OCI-LY7 (cell line): Measurements from ENCODE around the gene NUDT22. TPM values are rescaled to one million over a fixed set of nuclear protein-coding genes. Genes with fewer than 3 reads are reported as not detected.

Experiments
- BruUV-seq: library from RNA; stranded (reverse); fragments of 400-500 nt; replicated peaks from 2 replicates; lab custom pipeline; 2021; lab: Mats Ljungman, UMichigan
- CTCF ChIA-PET: fragments of 300-600 bp; sonication (Branson Sonifier 250); formaldehyde crosslinking; loops from one replicate; lab custom pipeline; 2022; ENCODE audit warnings: antibody characterized with exemption; ENCODE audit not compliant: unreplicated experiment; lab: Charles Lee
- POLR2A ChIA-PET: fragments of 300-600 bp; sonication (Branson Sonifier 250); formaldehyde crosslinking; loops from one replicate; lab custom pipeline; 2022; ENCODE audit warnings: antibody characterized with exemption; lab: Charles Lee
- DNase-seq: peaks from one replicate; pipeline ENCODE4 v3.0.0-alpha.2; 2015; ENCODE audit warnings: low spot score
- H2AFZ ChIP-seq: fragments of 200-600 bp; sonication (generic), shearing (Covaris generic); 2 replicates; pipeline ENCODE4 v1.6.1; 2014; ENCODE audit warnings: mild to moderate bottlenecking, antibody characterized with exemption, low read length, moderate library complexity
- H3K27ac ChIP-seq: fragments of 200-600 bp; sonication (generic); 2 replicates; pipeline ENCODE4 v1.5.1; 2014; ENCODE audit warnings: mixed run types, low read depth, mild to moderate bottlenecking, moderate library complexity, low read length, inconsistent platforms; ENCODE audit not compliant: poor library complexity, severe bottlenecking
- H3K36me3 ChIP-seq: fragments of 200-600 bp; sonication (generic); 2 replicates; pipeline ENCODE4 v1.6.1; 2014; ENCODE audit warnings: mild to moderate bottlenecking, antibody characterized with exemption, low read length, moderate library complexity, mixed read lengths; ENCODE audit not compliant: insufficient read depth
- H3K4me1 ChIP-seq: fragments of 200-600 bp; sonication (generic); 2 replicates; pipeline ENCODE4 v1.5.1; 2014; ENCODE audit warnings: mild to moderate bottlenecking, low read length; ENCODE audit not compliant: insufficient read depth, poor library complexity, severe bottlenecking
- H3K4me2 ChIP-seq: fragments of 200-600 bp; sonication (generic); 2 replicates; pipeline ENCODE4 v1.6.1; 2014; ENCODE audit warnings: mild to moderate bottlenecking, low read length
- H3K4me3 ChIP-seq: fragments of 200-600 bp; sonication (generic); 2 replicates; pipeline ENCODE4 v1.5.1; 2014; ENCODE audit warnings: mild to moderate bottlenecking, low read depth, low read length; ENCODE audit not compliant: poor library complexity, severe bottlenecking
- H3K79me2 ChIP-seq: fragments of 200-600 bp; sonication (generic); 2 replicates; pipeline ENCODE4 v1.6.1; 2016; ENCODE audit warnings: low read depth, mild to moderate bottlenecking, low read length, moderate library complexity, mixed read lengths; ENCODE audit not compliant: insufficient read depth
- H3K9me2 ChIP-seq: fragments of 200-600 bp; sonication (generic); 2 replicates; pipeline ENCODE4 v1.6.1; 2016; ENCODE audit warnings: mild to moderate bottlenecking, low read length, mixed read lengths; ENCODE audit not compliant: insufficient read depth
- H3K9me3 ChIP-seq: fragments of 200-600 bp; sonication (generic); 2 replicates; pipeline ENCODE4 v1.6.1; 2014; ENCODE audit warnings: mild to moderate bottlenecking, mixed run types, low read length, mixed read lengths
- H4K20me1 ChIP-seq: fragments of 200-600 bp; sonication (generic); 2 replicates; pipeline ENCODE4 v1.6.1; 2014; ENCODE audit warnings: mild to moderate bottlenecking, antibody characterized with exemption, low read length, moderate library complexity, mixed read lengths; ENCODE audit not compliant: insufficient read depth
- CTCF ChIP-seq: fragments of 200-600 bp; sonication (generic); conservative IDR thresholded peaks from 2 replicates; pipeline ENCODE4 v1.5.1; 2014; ENCODE audit warnings: mild to moderate bottlenecking, antibody characterized with exemption, low read length, moderate library complexity, mixed read lengths
- EZH2phosphoT487 ChIP-seq: fragments of 200-600 bp; sonication (generic); IDR thresholded peaks from 2 replicates; pipeline ENCODE4 v1.6.1; 2018; ENCODE audit warnings: low read depth, borderline replicate concordance, mild to moderate bottlenecking, mixed run types, antibody characterized with exemption, low read length, moderate library complexity, mixed read lengths
- intact Hi-C: fragments of 100-400 bp; cut with micrococcal nuclease; formaldehyde crosslinking; loops from one replicate; pipeline ENCODE4 v1.10.0; 2022; ENCODE audit not compliant: unreplicated experiment
- total RNA-seq, 2 experiments: library from RNA; depleted of rRNA in 1 of 2; stranded (reverse); fragments of >200 nt in 1 of 2; shearing (Covaris generic) in 1 of 2; gene quantifications; 2 replicates each; pipeline ENCODE4 v1.2.3, GENCODE V29; 2014 to 2022

Gene NUDT22
- total RNA-seq, 2 experiments from 2014 or later: 81.4 to 98.4 TPM

- Histone ChIP-seq H4K20me1 (no peaks in the 10 kb centered on the region), H3K4me3 (peak overlapping the region; percentile 86), H2AFZ (peak overlapping the region; percentile 63), H3K27ac (peak overlapping the region; percentile 91), H3K4me1 (peaks cover 27% of the 10 kb centered on the region), H3K9me3 (no peaks in the 10 kb centered on the region), H3K9me2 (no peaks in the 10 kb centered on the region), H3K79me2 (peaks cover 11% of the 10 kb centered on the region; the same call in 1 of the 2 replicates), H3K36me3 (no peaks in the 10 kb centered on the region), H3K4me2 (peak overlapping the region; percentile 74)
- DNase-seq: peak; percentile 70
- no TSS peak for BruUV-seq
- POLR2A ChIA-PET: interaction anchor here (0.9 to 1.5 kb wide), 2 partner anchors 48 to 63 kb away, joined by 3 to 5 read pairs; partner anchors contain the start of gene TRMT112
- CTCF ChIA-PET: interaction anchor here (0.5 kb wide), 1 partner anchor 20 kb away, joined by 7 read pairs; no protein-coding TSS in a partner anchor
- TF ChIP-seq CTCF: peak; percentile 60; the same call in 1 of the 2 replicates
- no peak for TF ChIP-seq EZH2phosphoT487
- intact Hi-C loops: loop anchor here (1.0 kb wide), 4 partner anchors 18 to 65 kb away; partner anchors contain the start of genes NUDT22, PLCB3, PPP1R14B and TRPT1
Observed at GRCh38 chr11:64268893-64269539, 42.9 kb downstream of the NUDT22 start.

GRCh38 chr11:64269540-64270220, 43.6 kb downstream of the NUDT22 start:
- peak; percentile 37 for TF ChIP-seq CTCF
- no peak for TF ChIP-seq EZH2phosphoT487
- peak overlapping the region; percentile 63 for H2AFZ ChIP-seq
- BruUV-seq: TSS peak; percentile 80
- ChIA-PET CTCF (no interaction called here), POLR2A (interaction anchor here (0.9 to 1.5 kb wide), 5 partner anchors 13 to 64 kb away, joined by 3 to 5 read pairs (median 4); partner anchors contain the start of gene TRMT112)
- intact Hi-C loops: loop anchor here (1.0 to 2.0 kb wide), 5 partner anchors 18 to 71 kb away; partner anchors contain the start of genes CCDC88B, NUDT22, PLCB3 and PPP1R14B
- peaks cover 11% of the 10 kb centered on the region; the same call in 1 of the 2 replicates for H3K79me2 ChIP-seq
- H3K4me1 ChIP-seq: peaks cover 27% of the 10 kb centered on the region
- peak overlapping the region; percentile 86 for H3K4me3 ChIP-seq
- no peaks in the 10 kb centered on the region for H3K9me2 ChIP-seq
- DNase-seq: peak; percentile 100
- H3K4me2 ChIP-seq: peak overlapping the region; percentile 75
- H3K36me3 ChIP-seq: no peaks in the 10 kb centered on the region
- peak overlapping the region; percentile 91 for H3K27ac ChIP-seq
- no peaks in the 10 kb centered on the region for H3K9me3 ChIP-seq
- no peaks in the 10 kb centered on the region for H4K20me1 ChIP-seq
